NB4 (cell line): Measurements from ENCODE around the gene AMIGO1.

Experiments
- POLR2A ChIP-seq: IDR thresholded peaks from 2 replicates; pipeline ENCODE4 v1.6.1; 2011; ENCODE audit warnings: mild to moderate bottlenecking; ENCODE audit not compliant: insufficient read length; ENCODE audit errors: extremely low read depth
- TF ChIP-seq, protein P1 (sequence below): IDR thresholded peaks from one replicate; pipeline ENCODE4 v1.5.1; 2012; ENCODE audit warnings: low read depth, low read length

DNA sequence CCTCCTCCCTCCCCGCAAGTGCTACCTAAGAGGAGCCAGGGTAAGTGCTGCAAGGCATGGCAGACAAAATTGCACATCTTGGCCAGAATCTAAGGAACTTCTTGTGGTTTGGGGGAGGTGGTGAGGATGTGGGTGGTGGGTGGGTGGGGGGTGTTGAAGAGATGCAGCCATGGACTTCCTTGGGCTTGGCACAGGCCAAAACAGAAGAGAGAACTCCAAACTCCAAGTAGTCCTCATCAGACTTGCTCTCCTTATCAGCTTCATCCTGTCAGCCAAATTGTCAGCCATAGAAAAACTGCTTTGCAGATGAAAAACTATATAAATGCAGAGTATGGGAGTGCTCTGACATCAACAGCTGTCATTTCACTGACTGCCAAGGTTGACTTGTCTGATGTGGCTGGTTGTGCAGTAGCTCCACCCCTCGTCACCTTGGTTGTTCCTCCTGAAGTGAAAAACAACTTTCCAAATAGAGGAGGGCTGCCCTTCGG is 7.1 kb downstream of the AMIGO1 start:
- TF ChIP-seq, protein P1, sequence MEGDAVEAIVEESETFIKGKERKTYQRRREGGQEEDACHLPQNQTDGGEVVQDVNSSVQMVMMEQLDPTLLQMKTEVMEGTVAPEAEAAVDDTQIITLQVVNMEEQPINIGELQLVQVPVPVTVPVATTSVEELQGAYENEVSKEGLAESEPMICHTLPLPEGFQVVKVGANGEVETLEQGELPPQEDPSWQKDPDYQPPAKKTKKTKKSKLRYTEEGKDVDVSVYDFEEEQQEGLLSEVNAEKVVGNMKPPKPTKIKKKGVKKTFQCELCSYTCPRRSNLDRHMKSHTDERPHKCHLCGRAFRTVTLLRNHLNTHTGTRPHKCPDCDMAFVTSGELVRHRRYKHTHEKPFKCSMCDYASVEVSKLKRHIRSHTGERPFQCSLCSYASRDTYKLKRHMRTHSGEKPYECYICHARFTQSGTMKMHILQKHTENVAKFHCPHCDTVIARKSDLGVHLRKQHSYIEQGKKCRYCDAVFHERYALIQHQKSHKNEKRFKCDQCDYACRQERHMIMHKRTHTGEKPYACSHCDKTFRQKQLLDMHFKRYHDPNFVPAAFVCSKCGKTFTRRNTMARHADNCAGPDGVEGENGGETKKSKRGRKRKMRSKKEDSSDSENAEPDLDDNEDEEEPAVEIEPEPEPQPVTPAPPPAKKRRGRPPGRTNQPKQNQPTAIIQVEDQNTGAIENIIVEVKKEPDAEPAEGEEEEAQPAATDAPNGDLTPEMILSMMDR, result no peak
- TF ChIP-seq POLR2A, result no peak
